HEK293 (cell line): ENCODE measurements around the gene PLPP7.

Experiments
- CTCF ChIA-PET: fragments of 350-600 bp; formaldehyde crosslinking; extraction: SDS; loops from one replicate; lab custom pipeline; 2021; ENCODE audit warnings: antibody characterized with exemption; lab: Yijun Ruan, JAX
- POLR2A ChIA-PET: fragments of 300-600 bp; formaldehyde crosslinking; extraction: SDS; loops from one replicate; lab custom pipeline; 2020; ENCODE audit warnings: antibody characterized with exemption, inconsistent platforms; lab: Yijun Ruan, JAX
- H3K27ac ChIP-seq: fragments of 200-500 bp; sonication (Bioruptor generic); 2 replicates; pipeline ENCODE4 v1.5.1; 2014; ENCODE audit warnings: low read depth, low read length, control low read depth, inconsistent platforms; ENCODE audit errors: extremely low read depth
- H3K36me3 ChIP-seq, 2 experiments: fragments of 200-500 bp in 1 of 2; sonication (Bioruptor generic) in 1 of 2; 1 replicate in 1 of 2; 2 replicates in 1 of 2; pipeline ENCODE4 v1.5.1; 2014 to 2017; ENCODE audit warnings: inconsistent platforms in 2 of 2, low read length in 2 of 2; ENCODE audit not compliant: control insufficient read depth in 2 of 2, insufficient read depth in 1 of 2
- H3K4me1 ChIP-seq: fragments of 200-500 bp; sonication (Bioruptor generic); 2 replicates; pipeline ENCODE4 v1.5.1; 2014; ENCODE audit warnings: mild to moderate bottlenecking, low read length, inconsistent platforms; ENCODE audit not compliant: control insufficient read depth, insufficient read depth
- H3K4me3 ChIP-seq: 2 replicates; pipeline ENCODE4 v1.5.1; 2011; ENCODE audit warnings: low read depth, mild to moderate bottlenecking, control low read depth, low read length, moderate library complexity
- H3K9me3 ChIP-seq: fragments of 200-500 bp; sonication (Bioruptor generic); 2 replicates; pipeline ENCODE4 v1.5.1; 2014; ENCODE audit warnings: low read depth, low read length, inconsistent platforms; ENCODE audit not compliant: control insufficient read depth, insufficient read depth
- AEBP2 ChIP-seq: fragments of 450-650 bp; formaldehyde crosslinking; IDR thresholded peaks from 2 replicates; pipeline ENCODE4 v1.5.1; 2016; ENCODE audit warnings: missing biosample characterization, missing genetic modification characterization, borderline replicate concordance
- ATF2 ChIP-seq: fragments of 450-650 bp; formaldehyde crosslinking; IDR thresholded peaks from 2 replicates; pipeline ENCODE4 v1.5.1; 2016; ENCODE audit warnings: missing biosample characterization, missing genetic modification characterization, low read depth
- KLF16 ChIP-seq: fragments of 450-650 bp; formaldehyde crosslinking; IDR thresholded peaks from 2 replicates; pipeline ENCODE4 v1.5.1; 2017; ENCODE audit warnings: missing biosample characterization, missing genetic modification characterization
- PRDM4 ChIP-seq: fragments of 450-650 bp; formaldehyde crosslinking; IDR thresholded peaks from 2 replicates; pipeline ENCODE4 v1.5.1; 2017; ENCODE audit warnings: missing biosample characterization, missing genetic modification characterization
- SCRT1 ChIP-seq: fragments of 450-650 bp; formaldehyde crosslinking; IDR thresholded peaks from 2 replicates; pipeline ENCODE4 v1.5.1; 2016; ENCODE audit warnings: missing biosample characterization, missing genetic modification characterization, borderline replicate concordance
- TCF7L2 ChIP-seq: IDR thresholded peaks from 2 replicates; pipeline ENCODE4 v1.6.1; 2011; ENCODE audit warnings: low read depth, mild to moderate bottlenecking, inconsistent platforms, low read length, moderate library complexity, borderline replicate concordance
- ZFP41 ChIP-seq: fragments of 450-650 bp; formaldehyde crosslinking; IDR thresholded peaks from 2 replicates; pipeline ENCODE4 v1.5.1; 2016; ENCODE audit warnings: missing biosample characterization, missing genetic modification characterization, borderline replicate concordance
- ZNF114 ChIP-seq: fragments of 450-650 bp; formaldehyde crosslinking; IDR thresholded peaks from 2 replicates; pipeline ENCODE4 v1.5.0; 2017; ENCODE audit warnings: missing biosample characterization, missing genetic modification characterization
- ZNF133 ChIP-seq: fragments of 450-650 bp; formaldehyde crosslinking; IDR thresholded peaks from 2 replicates; pipeline ENCODE4 v1.5.1; 2016; ENCODE audit warnings: missing biosample characterization, missing genetic modification characterization
- ZNF16 ChIP-seq: fragments of 450-650 bp; formaldehyde crosslinking; IDR thresholded peaks from 2 replicates; pipeline ENCODE4 v1.5.1; 2016; ENCODE audit warnings: low read depth, missing biosample characterization, missing genetic modification characterization
- ZNF311 ChIP-seq: fragments of 450-650 bp; formaldehyde crosslinking; IDR thresholded peaks from 2 replicates; pipeline ENCODE4 v1.5.1; 2017; ENCODE audit warnings: missing biosample characterization, missing genetic modification characterization, borderline replicate concordance
- ZNF560 ChIP-seq: fragments of 450-650 bp; formaldehyde crosslinking; IDR thresholded peaks from 2 replicates; pipeline ENCODE4 v1.5.1; 2017; ENCODE audit warnings: missing biosample characterization, missing genetic modification characterization, borderline replicate concordance
- ZNF600 ChIP-seq: fragments of 450-650 bp; formaldehyde crosslinking; IDR thresholded peaks from 2 replicates; pipeline ENCODE4 v1.5.1; 2016; ENCODE audit warnings: missing biosample characterization, missing genetic modification characterization
- ZNF791 ChIP-seq: fragments of 450-650 bp; formaldehyde crosslinking; IDR thresholded peaks from 2 replicates; pipeline ENCODE4 v1.5.1; 2016; ENCODE audit warnings: missing biosample characterization, missing genetic modification characterization
- ZNF843 ChIP-seq: fragments of 450-650 bp; formaldehyde crosslinking; IDR thresholded peaks from 2 replicates; pipeline ENCODE4 v1.5.1; 2016; ENCODE audit warnings: missing biosample characterization, missing genetic modification characterization
- ZSCAN16 ChIP-seq: fragments of 450-650 bp; formaldehyde crosslinking; IDR thresholded peaks from 2 replicates; pipeline ENCODE4 v1.5.1; 2016; ENCODE audit warnings: missing biosample characterization, missing genetic modification characterization
- TF ChIP-seq, protein P1 (sequence below): fragments of 450-650 bp; formaldehyde crosslinking; IDR thresholded peaks from 2 replicates; pipeline ENCODE4 v1.5.1; 2017; ENCODE audit warnings: missing biosample characterization, missing genetic modification characterization
- TF ChIP-seq, protein P2 (sequence below): fragments of 450-650 bp; formaldehyde crosslinking; IDR thresholded peaks from 2 replicates; pipeline ENCODE4 v1.5.1; 2016; ENCODE audit warnings: missing biosample characterization, missing genetic modification characterization

Gene PLPP7

GRCh38 chr9:131274674-131275331 is 14.7 kb upstream of the PLPP7 start:
- POLR2A ChIA-PET = no interaction called here
- TF ChIP-seq KLF16 (tag by site-specific recombination) (no peak), ZNF114 (tag by site-specific recombination) (no peak), ZNF133 (tag by site-specific recombination) (no peak), SCRT1 (tag by site-specific recombination) (no peak), ATF2 (tag by site-specific recombination) (no peak), ZNF843 (tag by site-specific recombination) (no peak), AEBP2 (no peak), ZNF791 (no peak), ZNF600 (tag by site-specific recombination) (no peak), ZNF16 (tag by site-specific recombination) (no peak), PRDM4 (tag by site-specific recombination) (no peak), ZNF560 (tag by site-specific recombination) (no peak), ZFP41 (tag by site-specific recombination) (no peak), ZSCAN16 (tag by site-specific recombination) (no peak), TCF7L2 (no peak), ZNF311 (no peak)
- TF ChIP-seq, protein P1, sequence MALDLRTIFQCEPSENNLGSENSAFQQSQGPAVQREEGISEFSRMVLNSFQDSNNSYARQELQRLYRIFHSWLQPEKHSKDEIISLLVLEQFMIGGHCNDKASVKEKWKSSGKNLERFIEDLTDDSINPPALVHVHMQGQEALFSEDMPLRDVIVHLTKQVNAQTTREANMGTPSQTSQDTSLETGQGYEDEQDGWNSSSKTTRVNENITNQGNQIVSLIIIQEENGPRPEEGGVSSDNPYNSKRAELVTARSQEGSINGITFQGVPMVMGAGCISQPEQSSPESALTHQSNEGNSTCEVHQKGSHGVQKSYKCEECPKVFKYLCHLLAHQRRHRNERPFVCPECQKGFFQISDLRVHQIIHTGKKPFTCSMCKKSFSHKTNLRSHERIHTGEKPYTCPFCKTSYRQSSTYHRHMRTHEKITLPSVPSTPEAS = no peak
- TF ChIP-seq, protein P2, sequence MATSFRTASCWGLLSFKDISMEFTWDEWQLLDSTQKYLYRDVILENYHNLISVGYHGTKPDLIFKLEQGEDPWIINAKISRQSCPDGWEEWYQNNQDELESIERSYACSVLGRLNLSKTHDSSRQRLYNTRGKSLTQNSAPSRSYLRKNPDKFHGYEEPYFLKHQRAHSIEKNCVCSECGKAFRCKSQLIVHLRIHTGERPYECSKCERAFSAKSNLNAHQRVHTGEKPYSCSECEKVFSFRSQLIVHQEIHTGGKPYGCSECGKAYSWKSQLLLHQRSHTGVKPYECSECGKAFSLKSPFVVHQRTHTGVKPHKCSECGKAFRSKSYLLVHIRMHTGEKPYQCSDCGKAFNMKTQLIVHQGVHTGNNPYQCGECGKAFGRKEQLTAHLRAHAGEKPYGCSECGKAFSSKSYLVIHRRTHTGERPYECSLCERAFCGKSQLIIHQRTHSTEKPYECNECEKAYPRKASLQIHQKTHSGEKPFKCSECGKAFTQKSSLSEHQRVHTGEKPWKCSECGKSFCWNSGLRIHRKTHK (tag by site-specific recombination) = no peak
- Histone ChIP-seq H3K4me3 (no peak overlapping the region), H3K27ac (no peak overlapping the region), H3K4me1 (no peaks in the 10 kb centered on the region), H3K36me3 (no peaks in the 10 kb centered on the region), H3K9me3 (no peaks in the 10 kb centered on the region)
- CTCF ChIA-PET = interaction anchor here (0.9 to 1.6 kb wide), 2 partner anchors 45 to 61 kb away, joined by 3 to 5 read pairs; no protein-coding TSS in a partner anchor
